Mononuclear cell (primary cell): ENCODE measurements around the gene PPAN. TPM values are rescaled to one million over a fixed set of nuclear protein-coding genes. Genes with fewer than 3 reads are reported as not detected.

Experiments
- H3K27me3 ChIP-seq: 2 replicates; pipeline ENCODE4 v1.6.0; 2011; ENCODE audit warnings: low read length, control low read depth; ENCODE audit not compliant: insufficient read depth
- H3K4me1 ChIP-seq: 2 replicates; pipeline ENCODE4 v1.5.1; 2011; ENCODE audit warnings: mild to moderate bottlenecking, low read length, control low read depth; ENCODE audit not compliant: insufficient read depth
- H3K4me3 ChIP-seq: 2 replicates; pipeline ENCODE4 v1.5.1; 2011; ENCODE audit warnings: mild to moderate bottlenecking, low read length, moderate library complexity
- H3K9me3 ChIP-seq: 2 replicates; pipeline ENCODE4 v1.5.1; 2011; ENCODE audit warnings: low read depth, mild to moderate bottlenecking, control low read depth, low read length
- total RNA-seq: library from RNA; depleted of rRNA; stranded (reverse); fragments of >200 nt; gene quantifications from one replicate; pipeline ENCODE4 v1.2.3, GENCODE V29; 2012

The PPAN gene
- total RNA-seq, 1 donor = 31.6 TPM

GRCh38 chr19:10137751-10138682 is 31.9 kb downstream of the PPAN start:
- no peak overlapping the region for H3K4me3 ChIP-seq
- H3K9me3 ChIP-seq = no peaks in the 10 kb centered on the region
- H3K27me3 ChIP-seq = no peaks in the 10 kb centered on the region
- peaks cover 15% of the 10 kb centered on the region for H3K4me1 ChIP-seq

GRCh38 chr19:10138879-10139795 is 33.0 kb downstream of the PPAN start:
- Histone ChIP-seq H3K27me3 (no peaks in the 10 kb centered on the region), H3K4me1 (peaks cover 26% of the 10 kb centered on the region), H3K9me3 (no peaks in the 10 kb centered on the region), H3K4me3 (no peak overlapping the region)

GRCh38 chr19:10139952-10140351 is 33.8 kb downstream of the PPAN start:
- H3K4me1 ChIP-seq = peaks cover 30% of the 10 kb centered on the region
- no peaks in the 10 kb centered on the region for H3K27me3 ChIP-seq
- no peak overlapping the region for H3K4me3 ChIP-seq
- no peaks in the 10 kb centered on the region for H3K9me3 ChIP-seq

- no peak overlapping the region for H3K4me3 ChIP-seq
Observed at GRCh38 chr19:10141479-10141878, 35.3 kb downstream of the PPAN start.

GRCh38 chr19:10141973-10142372 is 35.8 kb downstream of the PPAN start:
- Histone ChIP-seq H3K4me3 (no peak overlapping the region), H3K27me3 (no peaks in the 10 kb centered on the region), H3K9me3 (no peaks in the 10 kb centered on the region), H3K4me1 (peaks cover 30% of the 10 kb centered on the region)

More at GRCh38 chr19:10141479-10141878, 35.3 kb downstream of the PPAN start:
- H3K27me3 ChIP-seq = no peaks in the 10 kb centered on the region
- peaks cover 30% of the 10 kb centered on the region for H3K4me1 ChIP-seq
- H3K9me3 ChIP-seq = no peaks in the 10 kb centered on the region

GRCh38 chr19:10142701-10143375 is 36.7 kb downstream of the PPAN start:
- Histone ChIP-seq H3K4me3 (no peak overlapping the region), H3K27me3 (no peaks in the 10 kb centered on the region), H3K4me1 (peaks cover 30% of the 10 kb centered on the region), H3K9me3 (no peaks in the 10 kb centered on the region)

GRCh38 chr19:10143681-10144080 is 37.5 kb downstream of the PPAN start:
- no peak overlapping the region for H3K4me3 ChIP-seq
- H3K9me3 ChIP-seq = no peaks in the 10 kb centered on the region
- H3K27me3 ChIP-seq = no peaks in the 10 kb centered on the region
- H3K4me1 ChIP-seq = peaks cover 30% of the 10 kb centered on the region

GRCh38 chr19:10144361-10144760 is 38.2 kb downstream of the PPAN start:
- Histone ChIP-seq H3K4me3 (no peak overlapping the region), H3K9me3 (no peaks in the 10 kb centered on the region), H3K27me3 (no peaks in the 10 kb centered on the region), H3K4me1 (peaks cover 30% of the 10 kb centered on the region)

- no peaks in the 10 kb centered on the region for H3K27me3 ChIP-seq
- no peaks in the 10 kb centered on the region for H3K9me3 ChIP-seq
- H3K4me1 ChIP-seq = peaks cover 30% of the 10 kb centered on the region
- H3K4me3 ChIP-seq = no peak overlapping the region
Observed at GRCh38 chr19:10145031-10145430, 38.9 kb downstream of the PPAN start.

- no peaks in the 10 kb centered on the region for H3K27me3 ChIP-seq
- peaks cover 30% of the 10 kb centered on the region for H3K4me1 ChIP-seq
- no peak overlapping the region for H3K4me3 ChIP-seq
- no peaks in the 10 kb centered on the region for H3K9me3 ChIP-seq
Observed at GRCh38 chr19:10146142-10146541, 40.0 kb downstream of the PPAN start.

GRCh38 chr19:10149427-10149826 is 43.3 kb downstream of the PPAN start:
- no peaks in the 10 kb centered on the region for H3K27me3 ChIP-seq
- peaks cover 2% of the 10 kb centered on the region for H3K4me1 ChIP-seq
- H3K4me3 ChIP-seq = no peak overlapping the region
- H3K9me3 ChIP-seq = no peaks in the 10 kb centered on the region

GRCh38 chr19:10151521-10151920 is 45.4 kb downstream of the PPAN start:
- Histone ChIP-seq H3K27me3 (no peaks in the 10 kb centered on the region), H3K4me1 (no peaks in the 10 kb centered on the region), H3K4me3 (no peak overlapping the region), H3K9me3 (no peaks in the 10 kb centered on the region)

- Histone ChIP-seq H3K4me1 (no peaks in the 10 kb centered on the region), H3K4me3 (no peak overlapping the region), H3K27me3 (no peaks in the 10 kb centered on the region), H3K9me3 (no peaks in the 10 kb centered on the region)
Observed at GRCh38 chr19:10152100-10152499, 45.9 kb downstream of the PPAN start.

GRCh38 chr19:10155839-10156238 is 49.7 kb downstream of the PPAN start:
- Histone ChIP-seq H3K4me3 (no peak overlapping the region), H3K27me3 (no peaks in the 10 kb centered on the region), H3K9me3 (no peaks in the 10 kb centered on the region), H3K4me1 (no peaks in the 10 kb centered on the region)

- H3K27me3 ChIP-seq = no peaks in the 10 kb centered on the region
- no peaks in the 10 kb centered on the region for H3K9me3 ChIP-seq
- H3K4me1 ChIP-seq = no peaks in the 10 kb centered on the region
- H3K4me3 ChIP-seq = no peak overlapping the region
Observed at GRCh38 chr19:10158071-10158470, 51.9 kb downstream of the PPAN start.
